ENCODE results near the gene DSN1. TPM values are rescaled to one million over a fixed set of nuclear protein-coding genes. Genes with fewer than 3 reads are reported as not detected.

The DSN1 gene
- polyA plus RNA-seq, 3 donors = 4.9 to 5.2 (median 5.1) TPM

DNA sequence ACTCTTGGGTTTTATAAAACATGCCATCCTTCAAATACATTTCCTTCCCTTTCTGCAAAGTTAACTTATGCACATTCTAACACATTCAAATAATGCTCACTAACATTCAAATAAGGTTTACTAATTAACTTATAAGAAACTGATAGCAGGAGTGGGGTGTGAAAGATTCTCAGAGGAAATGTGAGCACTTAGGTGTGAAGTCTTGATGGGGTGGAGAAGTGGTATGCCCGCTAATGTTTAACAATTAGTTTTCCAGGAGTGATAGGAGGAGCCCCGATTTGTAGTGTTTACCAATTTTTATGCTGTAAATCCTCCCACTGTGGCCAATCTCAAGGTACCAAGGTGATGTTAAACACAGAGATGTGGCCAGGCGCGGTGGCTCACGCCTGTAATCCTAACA is 18.3 kb upstream of the DSN1 start:
- H3K9ac ChIP-seq (ENCODE audit: insufficient read depth, low read length, poor library complexity, severe bottlenecking) = no peak overlapping the region
- H3K27me3 Mint-ChIP-seq (ENCODE audit: low read depth in 3 of 3) = no peaks in the 10 kb centered on the region
- no peak overlapping the region for H2AFZ ChIP-seq (ENCODE audit: insufficient read depth, low read depth, low read length, poor library complexity, severe bottlenecking)
- no peak overlapping the region for H3K4me2 ChIP-seq (replicated peaks; ENCODE audit: extremely low read depth, low read length, poor library complexity, severe bottlenecking)
- intact Hi-C loops (cut with micrococcal nuclease) = no loop called here
- H3K9me3 ChIP-seq (replicated peaks in 1 of 2; ENCODE audit: control insufficient read depth in 1 of 2, insufficient read depth in 1 of 2, low read length in 2 of 2) = no peaks in the 10 kb centered on the region
- 100% methylated on average over 1 of the region's 5 CpGs for WGBS (ENCODE audit: insufficient coverage)
- no peaks in the 10 kb centered on the region for H3K4me1 ChIP-seq (ENCODE audit: control insufficient read depth in 1 of 2, insufficient read depth in 2 of 2, low read length in 2 of 2)
- H3K27me3 ChIP-seq (ENCODE audit: control insufficient read depth in 2 of 2, insufficient read depth in 2 of 2, low read length in 2 of 2) = no peaks in the 10 kb centered on the region
- no peak overlapping the region for H3K4me3 ChIP-seq (replicated peaks in 1 of 3; ENCODE audit: low read depth in 2 of 3, low read length in 3 of 3)
- TF ChIP-seq CTCF (IDR thresholded peaks at IDR 0.05) = no peak
- DNase-seq = no peak
- no peaks in the 10 kb centered on the region for H4K20me1 ChIP-seq (ENCODE audit: insufficient read depth, low read length)
- no peaks in the 10 kb centered on the region for H3K79me2 ChIP-seq (ENCODE audit: insufficient read depth, low read length)
- H3K36me3 ChIP-seq (replicated peaks in 1 of 2; ENCODE audit: control insufficient read depth in 1 of 2, insufficient read depth in 2 of 2, low read length in 2 of 2) = peaks cover 28 to 51% of the 10 kb centered on the region in 2 donors
- H3K36me3 Mint-ChIP-seq = peaks cover 43 to 59% of the 10 kb centered on the region in 2 donors
- no peak overlapping the region for H3K27ac Mint-ChIP-seq
- no peaks in the 10 kb centered on the region for H3K9me3 Mint-ChIP-seq
- H3K4me3 Mint-ChIP-seq = no peak overlapping the region
- no peaks in the 10 kb centered on the region for H3K4me1 Mint-ChIP-seq
- no peak overlapping the region for H3K27ac ChIP-seq (ENCODE audit: low read depth in 1 of 2, low read length in 2 of 2)

DNA sequence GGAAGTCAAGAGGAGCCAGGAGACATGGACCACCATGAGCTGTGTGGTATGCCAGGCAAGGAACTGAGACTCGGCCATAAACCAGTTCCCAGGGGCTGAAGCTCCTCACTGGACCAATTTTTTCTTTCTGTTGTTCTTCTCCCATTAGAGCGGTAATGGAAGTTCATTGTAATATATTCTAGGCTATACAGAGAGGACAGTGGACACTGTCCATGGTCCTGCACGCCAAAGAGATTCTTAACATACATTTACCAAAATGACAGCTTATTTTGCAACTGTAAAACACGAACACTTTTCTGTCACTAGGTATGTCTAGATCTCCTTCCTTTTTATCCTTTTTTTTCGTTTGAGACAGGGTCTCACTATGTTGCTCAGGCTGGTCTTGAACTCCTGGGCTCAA is 13.1 kb upstream of the DSN1 start:
- Mint-ChIP-seq H3K4me3 (no peak overlapping the region), H3K27me3 (ENCODE audit: low read depth in 3 of 3) (peaks cover 1 to 2% (median 2%) of the 10 kb centered on the region in 3 donors), H3K4me1 (no peaks in the 10 kb centered on the region), H3K27ac (no peak overlapping the region), H3K9me3 (no peaks in the 10 kb centered on the region), H3K36me3 (peaks cover 42 to 51% of the 10 kb centered on the region in 2 donors)
- Histone ChIP-seq H3K36me3 (replicated peaks in 1 of 2; ENCODE audit: control insufficient read depth in 1 of 2, insufficient read depth in 2 of 2, low read length in 2 of 2) (peaks cover 21 to 39% of the 10 kb centered on the region in 2 donors), H3K4me2 (replicated peaks; ENCODE audit: extremely low read depth, low read length, poor library complexity, severe bottlenecking) (no peak overlapping the region), H3K79me2 (ENCODE audit: insufficient read depth, low read length) (no peaks in the 10 kb centered on the region), H3K27ac (ENCODE audit: low read depth in 1 of 2, low read length in 2 of 2) (no peak overlapping the region), H3K9ac (ENCODE audit: insufficient read depth, low read length, poor library complexity, severe bottlenecking) (no peak overlapping the region), H4K20me1 (ENCODE audit: insufficient read depth, low read length) (no peaks in the 10 kb centered on the region), H3K4me3 (replicated peaks in 1 of 3; ENCODE audit: low read depth in 2 of 3, low read length in 3 of 3) (no peak overlapping the region), H3K9me3 (replicated peaks in 1 of 2; ENCODE audit: control insufficient read depth in 1 of 2, insufficient read depth in 1 of 2, low read length in 2 of 2) (no peaks in the 10 kb centered on the region), H2AFZ (ENCODE audit: insufficient read depth, low read depth, low read length, poor library complexity, severe bottlenecking) (no peak overlapping the region), H3K4me1 (ENCODE audit: control insufficient read depth in 1 of 2, insufficient read depth in 2 of 2, low read length in 2 of 2) (no peaks in the 10 kb centered on the region), H3K27me3 (ENCODE audit: control insufficient read depth in 2 of 2, insufficient read depth in 2 of 2, low read length in 2 of 2) (no peaks in the 10 kb centered on the region)
- 90% methylated on average over 3 of the region's 5 CpGs for WGBS (ENCODE audit: insufficient coverage)
- intact Hi-C loops (cut with micrococcal nuclease) = no loop called here
- TF ChIP-seq CTCF (IDR thresholded peaks at IDR 0.05) = no peak
- DNase-seq = no peak
